DMS 273 treated with DMSO at 0.1 percent for 48 hours (cell line): ENCODE data around the gene MYO5C.
"Not testable (repeated sequence)": the region's sequence is repeated elsewhere in the genome, so short reads cannot be mapped to it uniquely, and the experiment has no call there.

Experiments
- DNase-seq: peaks from one replicate; lab custom pipeline; 2025; lab: John Stamatoyannopoulos, UW

MYO5C gene

DNA sequence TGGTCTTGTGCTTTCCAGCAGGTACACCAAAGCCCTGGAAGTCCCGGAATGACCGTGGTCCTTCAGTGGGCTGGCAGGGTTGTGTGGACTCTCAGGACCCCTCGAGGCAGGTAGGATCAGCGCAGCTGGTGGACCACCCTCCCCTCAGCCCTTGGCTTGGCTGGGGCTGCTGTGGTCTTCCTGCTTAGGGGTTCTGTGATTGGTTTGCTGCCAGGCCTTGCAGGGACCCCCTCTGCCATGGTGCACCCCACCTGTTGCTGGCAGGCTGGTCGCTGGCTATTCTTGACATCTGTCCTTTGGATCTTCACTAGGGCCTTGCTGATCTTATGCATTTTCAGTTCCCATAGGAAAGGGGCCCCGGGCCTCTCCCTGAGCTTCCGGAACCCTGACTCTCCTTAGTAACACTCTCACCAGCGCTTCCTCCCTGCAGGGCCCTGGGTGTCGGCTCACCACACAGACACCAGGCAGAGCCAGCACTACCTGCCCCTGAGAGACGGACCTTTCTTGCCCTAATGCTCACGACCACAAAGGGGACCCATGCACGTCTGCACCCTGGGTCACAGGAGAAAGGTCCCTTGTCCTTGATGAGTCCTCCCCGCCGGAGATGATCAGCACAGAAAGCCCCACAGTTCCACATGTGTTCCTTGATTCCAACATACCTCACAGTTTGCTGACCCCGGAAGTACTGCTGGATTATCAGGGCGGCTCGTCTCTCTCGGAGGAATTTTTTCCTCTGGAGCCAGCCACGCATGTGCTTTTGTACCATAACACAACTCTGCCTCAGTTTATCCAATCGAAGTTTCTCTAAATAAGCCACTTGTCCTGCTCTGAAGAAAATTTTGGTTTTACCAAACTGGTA, 51.7 kb downstream of the MYO5C start:
- DNase-seq = no peak

DNA sequence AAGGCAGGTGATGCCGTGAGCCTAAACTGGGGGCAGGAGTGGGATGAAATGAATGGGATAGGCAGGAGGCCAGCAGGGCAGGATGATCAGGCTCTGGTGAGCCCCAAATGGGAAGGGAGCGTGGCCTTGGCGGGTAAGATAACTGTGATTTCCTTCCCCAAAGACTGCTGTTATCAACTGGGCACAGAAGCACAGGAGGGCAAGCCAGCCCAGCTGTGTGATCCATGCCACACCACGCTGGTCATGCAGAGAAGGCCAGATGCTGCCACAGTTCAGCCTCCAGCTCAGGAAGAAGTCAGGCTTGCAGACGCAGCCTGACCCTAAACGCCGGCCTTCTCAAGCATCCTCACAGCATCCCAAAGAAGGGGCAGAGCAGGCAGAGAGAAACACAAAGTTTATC, 52.3 kb downstream of the MYO5C start:
- no peak for DNase-seq

DNA sequence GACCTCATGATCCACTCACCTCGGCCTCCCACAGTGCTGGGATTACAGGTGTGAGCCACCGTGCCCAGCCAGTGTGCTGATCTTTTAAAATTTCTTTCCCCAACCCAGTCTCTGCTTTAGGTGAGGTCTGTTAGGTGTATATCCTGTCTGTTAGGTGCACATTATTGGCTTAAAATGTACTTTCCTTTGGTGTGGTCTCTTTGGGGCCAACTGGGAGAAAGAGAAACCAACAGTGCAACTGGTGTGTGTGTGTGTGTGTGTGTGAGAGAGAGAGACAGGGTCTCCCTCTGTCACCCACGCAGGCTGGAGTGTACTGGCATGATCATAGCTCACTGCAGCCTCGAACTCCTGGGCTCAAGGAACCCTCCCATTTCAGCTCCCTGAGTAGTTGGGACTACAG, 54.1 kb downstream of the MYO5C start:
- no peak for DNase-seq

DNA sequence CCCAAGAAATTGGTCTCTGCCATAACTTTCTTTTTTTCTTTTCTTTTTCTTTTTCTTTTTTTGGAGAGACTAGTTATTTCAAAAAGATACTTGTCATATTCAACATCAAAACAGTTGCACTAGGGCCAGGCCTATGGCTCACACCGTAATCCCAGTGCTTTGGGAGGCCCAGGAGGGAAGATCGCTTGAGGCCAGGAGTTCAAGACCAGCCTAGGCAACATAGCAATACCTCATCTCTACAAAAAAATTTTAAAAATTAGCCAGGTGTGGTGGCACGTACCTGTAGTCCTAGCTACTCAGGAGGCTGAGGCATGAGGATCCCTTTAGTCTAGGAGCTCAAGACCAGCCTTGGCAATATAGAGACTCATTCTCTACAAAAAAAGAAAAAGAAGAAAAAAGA, 55.4 kb downstream of the MYO5C start:
- no peak for DNase-seq

DNA sequence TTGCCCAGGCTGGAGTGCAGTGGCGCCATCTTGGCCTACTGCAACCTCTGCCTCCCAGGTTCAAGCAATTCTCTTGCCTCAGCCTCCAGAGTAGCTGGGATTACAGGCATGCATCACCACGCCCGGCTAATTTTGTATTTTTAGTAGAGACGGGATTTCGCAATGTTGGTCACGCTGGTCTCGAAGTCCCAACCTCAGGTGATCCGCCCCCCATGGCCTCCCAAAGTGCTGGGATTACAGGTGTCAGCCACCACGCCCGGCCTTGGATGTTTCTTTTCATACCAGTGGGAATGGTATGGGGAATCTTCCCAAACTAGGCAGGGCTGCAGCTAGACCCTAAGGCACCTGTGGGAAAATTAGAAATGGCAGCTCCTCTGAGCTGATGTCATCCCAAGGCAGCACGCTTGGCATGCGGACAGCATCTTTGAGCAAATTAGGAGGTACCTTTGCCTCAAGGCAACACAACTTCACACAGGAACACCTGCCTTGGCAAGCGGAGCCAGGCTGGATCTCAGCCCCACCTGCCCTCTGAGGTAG, 56.5 kb downstream of the MYO5C start:
- not testable (repeated sequence) for DNase-seq

DNA sequence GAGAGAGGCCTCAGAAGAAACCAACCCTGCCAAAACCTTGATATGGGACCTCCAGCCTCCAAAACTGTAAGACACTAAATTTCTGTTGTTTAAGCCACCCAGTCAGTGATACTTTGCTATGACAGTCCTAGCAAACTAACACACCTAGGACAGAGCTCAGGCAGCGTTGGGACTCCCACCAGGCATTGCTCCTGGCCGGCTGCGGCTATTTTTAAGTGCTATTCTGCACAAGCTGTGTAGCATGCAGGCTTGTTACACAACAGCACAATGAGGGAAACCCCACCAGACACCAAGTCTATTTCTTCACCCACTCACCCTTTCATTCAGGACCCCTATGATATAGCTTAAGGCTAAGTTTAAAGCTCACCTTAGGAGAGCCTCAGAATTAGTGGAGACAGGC, 57.5 kb downstream of the MYO5C start:
- DNase-seq = no peak

DNA sequence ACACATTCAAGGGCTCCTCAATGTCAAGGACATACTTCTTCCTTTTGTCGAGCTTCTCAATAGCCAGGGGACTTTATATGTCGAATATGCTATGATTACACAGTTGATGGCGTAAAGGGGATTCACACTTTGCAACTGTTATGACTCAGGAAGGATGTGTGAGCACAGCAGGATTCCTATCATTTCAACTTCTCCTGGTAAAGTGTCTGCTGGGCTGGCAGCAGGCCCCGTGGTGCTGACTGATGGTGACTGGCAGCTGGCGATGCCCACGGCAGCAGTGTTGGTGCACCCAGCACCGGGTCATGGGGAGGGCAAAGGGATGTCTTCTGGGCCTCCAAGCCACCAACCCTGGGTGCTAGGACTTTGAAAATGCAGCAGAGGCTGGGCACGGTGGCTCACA, 59.6 kb downstream of the MYO5C start:
- DNase-seq = no peak

DNA sequence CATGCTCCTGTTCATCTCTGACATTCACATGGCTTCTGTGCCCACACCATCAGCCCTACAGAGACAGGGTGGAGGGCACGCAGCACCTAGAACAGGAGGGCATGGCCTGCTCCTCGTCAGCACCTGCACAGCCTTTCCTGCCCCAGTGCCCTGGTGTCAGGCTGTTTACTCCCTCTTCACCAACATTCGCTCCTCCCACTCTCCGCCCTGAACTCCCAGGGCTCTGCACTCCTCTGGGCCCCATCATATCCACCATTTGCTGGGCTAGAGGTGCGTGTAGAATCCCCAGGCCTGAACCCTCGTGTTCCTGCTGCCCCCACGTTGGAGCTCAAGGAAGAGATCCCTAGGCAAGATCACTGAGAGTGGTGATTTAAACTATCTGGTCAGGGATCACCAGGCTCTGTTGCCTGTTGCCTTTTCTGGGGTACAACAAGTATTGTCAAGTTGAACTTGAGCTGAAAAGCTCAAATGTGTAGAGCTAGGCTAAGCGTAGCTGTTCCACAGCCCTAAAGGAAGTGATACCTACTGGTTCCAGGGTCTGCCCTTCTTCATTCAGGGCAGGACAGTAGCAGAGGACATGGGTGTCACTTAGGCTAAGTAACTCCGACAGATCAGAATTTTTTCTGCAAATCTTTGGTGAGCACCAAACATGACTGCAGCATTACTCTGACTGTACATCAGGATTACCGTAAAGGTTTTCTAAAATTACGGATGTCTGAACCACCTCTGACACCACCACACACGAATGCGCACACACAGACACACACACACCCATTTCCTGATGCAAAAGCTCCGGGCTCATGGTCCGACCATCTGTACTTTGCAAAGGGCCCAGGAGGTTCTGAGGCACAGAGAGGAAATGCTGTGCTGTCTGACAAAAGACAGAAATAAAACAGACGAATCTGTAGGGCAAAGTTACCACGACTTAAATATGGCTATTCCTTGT, 60.7 kb downstream of the MYO5C start:
- no peak for DNase-seq

DNA sequence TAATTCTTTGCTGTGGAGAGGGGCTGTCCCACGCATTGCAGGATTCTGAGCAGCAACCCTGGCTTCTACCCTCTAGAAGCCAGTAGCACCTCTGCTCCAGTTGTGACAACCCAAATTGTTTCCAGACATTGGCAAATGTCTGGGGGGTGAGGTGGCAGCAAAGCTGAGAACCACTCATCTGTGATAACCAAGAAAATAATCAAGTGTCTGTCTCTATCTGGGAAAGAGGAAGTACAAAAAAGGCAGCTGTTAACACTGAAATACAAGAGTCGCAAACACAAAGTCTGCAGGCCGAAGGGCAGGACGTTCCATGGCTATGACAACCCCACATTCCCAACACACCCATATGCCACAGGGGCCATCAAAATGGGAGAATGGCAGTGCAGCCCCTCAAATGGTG, 62.2 kb downstream of the MYO5C start:
- no peak for DNase-seq

DNA sequence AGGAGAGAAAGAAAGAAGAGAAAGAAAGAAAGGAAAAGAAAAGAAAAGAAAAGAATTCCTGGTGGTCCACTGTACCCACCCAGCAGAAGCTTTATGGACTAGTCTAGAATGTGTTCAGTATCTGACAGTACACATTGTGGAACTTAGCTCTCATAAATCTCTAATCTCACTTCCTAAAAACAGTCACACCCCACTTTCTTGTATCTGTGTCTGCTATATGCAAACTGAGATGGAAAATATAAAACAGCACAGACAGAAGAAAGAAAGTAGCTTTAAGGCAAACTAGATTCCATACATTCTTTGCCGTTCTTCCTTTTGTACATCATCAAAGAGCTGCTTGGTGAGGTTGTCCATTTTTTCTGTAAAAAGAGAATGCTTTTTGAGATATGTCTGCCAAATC, 63.3 kb downstream of the MYO5C start:
- no peak for DNase-seq

DNA sequence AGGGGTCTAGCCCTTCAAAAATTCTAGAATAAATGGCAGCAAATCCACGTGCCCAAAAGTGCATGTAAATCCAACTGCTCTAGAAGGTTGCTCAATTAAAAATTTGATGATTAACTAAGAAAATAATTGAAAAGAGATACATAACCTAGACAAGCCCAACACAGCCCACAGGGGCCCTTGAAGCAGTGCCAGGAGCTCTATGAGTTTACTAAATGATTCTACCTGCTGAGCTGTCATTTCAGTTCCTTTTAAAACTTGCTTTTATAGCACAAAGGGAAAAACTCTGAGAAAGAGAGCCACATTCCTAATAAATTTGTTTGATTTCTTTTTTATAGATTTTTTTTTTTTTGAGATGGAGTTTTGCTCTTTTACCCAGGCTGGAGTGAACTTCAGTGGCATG, 65.5 kb downstream of the MYO5C start:
- DNase-seq = no peak

DNA sequence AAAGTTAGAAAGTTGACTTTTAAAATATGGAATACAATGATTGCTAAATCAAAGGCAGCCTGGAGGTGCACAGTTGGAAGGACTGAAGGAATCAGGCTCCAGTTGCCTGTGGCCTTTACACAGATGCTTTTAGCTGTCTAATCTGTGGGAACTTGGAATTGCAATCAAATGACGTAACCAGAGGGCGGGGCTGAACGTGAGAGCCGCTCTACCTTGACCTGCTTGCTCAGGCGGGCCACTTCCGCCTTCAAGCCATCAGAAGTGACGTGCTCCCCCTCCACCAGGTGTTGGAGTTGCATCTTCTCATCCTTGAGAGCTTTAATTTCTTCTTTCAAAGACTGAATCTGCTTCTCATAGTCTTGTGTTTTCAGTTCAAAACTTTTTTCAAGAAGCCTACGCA, 66.7 kb downstream of the MYO5C start:
- DNase-seq = no peak

DNA sequence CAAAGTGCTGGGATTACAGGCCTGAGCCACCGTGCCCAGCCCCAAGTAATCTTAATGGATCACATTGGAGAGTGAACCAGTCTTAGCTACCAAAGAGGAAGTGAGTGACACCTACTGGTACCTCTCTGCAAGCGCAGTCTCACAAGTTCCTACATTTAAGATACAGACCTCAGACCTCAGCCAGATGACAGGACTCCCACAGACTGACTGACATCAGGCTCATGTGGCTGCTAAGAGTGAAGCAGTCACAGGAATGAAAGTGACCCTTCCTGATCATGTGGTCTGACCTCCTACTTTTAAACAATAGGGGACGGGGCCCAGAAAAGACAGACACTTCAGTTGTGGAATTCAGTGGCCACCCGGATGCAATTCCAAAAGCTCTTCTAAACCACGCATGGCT, 68.1 kb downstream of the MYO5C start:
- no peak for DNase-seq

DNA sequence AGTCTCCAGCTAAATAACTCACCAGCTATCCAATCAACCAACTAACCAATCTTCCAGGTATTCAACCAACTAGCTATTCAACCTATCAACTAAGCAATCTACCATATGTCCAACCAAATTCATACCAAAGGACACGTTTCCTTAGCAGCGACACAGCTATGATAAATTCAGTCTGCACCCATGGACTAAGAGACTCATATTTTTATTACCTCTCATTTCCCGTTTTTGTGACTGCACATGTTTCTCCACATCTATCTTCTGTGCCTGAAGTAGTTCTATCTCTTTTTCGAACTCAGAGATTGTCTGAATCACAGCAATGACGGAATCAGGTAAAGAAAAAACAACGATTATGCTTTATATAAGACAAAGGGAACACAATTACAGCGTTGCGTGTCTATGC, 70.4 kb downstream of the MYO5C start:
- DNase-seq = no peak

DNA sequence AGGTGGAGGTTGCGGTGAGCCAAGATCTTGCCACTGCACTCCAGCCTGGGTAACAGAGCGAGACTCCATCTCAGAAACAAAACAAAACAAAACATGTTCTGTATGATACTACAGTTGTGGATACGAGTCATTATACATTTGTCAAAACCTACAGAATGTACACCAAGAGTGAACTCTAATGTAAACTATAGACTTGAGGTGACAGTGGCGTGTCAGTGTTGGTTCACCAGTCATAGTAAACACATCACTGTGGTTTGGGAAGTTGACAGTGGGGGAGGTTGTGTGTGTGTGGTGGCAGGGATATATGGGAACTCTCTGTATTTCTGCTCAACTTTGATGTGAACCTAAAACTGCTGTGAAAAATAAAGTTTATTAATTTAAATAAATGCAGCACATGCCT, 71.4 kb downstream of the MYO5C start:
- DNase-seq = no peak

DNA sequence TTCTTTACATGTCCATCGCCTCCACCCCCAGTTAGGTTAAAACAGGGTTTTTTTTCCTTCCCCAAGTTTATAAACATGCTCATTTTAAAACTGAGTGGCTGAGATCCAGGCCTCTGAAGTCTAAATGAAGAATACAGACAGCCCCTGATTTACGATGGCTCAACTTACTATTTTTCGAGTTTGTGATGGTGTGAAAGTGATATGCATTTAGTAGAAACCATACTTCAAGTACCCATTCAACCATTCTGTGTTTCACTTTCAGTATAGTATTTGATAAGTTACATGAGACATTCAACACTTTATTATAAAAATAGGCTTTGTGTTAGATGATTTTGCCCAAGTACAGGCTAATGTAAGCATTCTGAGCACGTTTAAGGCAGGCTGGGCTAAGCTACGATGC, 73.9 kb downstream of the MYO5C start:
- DNase-seq = no peak

DNA sequence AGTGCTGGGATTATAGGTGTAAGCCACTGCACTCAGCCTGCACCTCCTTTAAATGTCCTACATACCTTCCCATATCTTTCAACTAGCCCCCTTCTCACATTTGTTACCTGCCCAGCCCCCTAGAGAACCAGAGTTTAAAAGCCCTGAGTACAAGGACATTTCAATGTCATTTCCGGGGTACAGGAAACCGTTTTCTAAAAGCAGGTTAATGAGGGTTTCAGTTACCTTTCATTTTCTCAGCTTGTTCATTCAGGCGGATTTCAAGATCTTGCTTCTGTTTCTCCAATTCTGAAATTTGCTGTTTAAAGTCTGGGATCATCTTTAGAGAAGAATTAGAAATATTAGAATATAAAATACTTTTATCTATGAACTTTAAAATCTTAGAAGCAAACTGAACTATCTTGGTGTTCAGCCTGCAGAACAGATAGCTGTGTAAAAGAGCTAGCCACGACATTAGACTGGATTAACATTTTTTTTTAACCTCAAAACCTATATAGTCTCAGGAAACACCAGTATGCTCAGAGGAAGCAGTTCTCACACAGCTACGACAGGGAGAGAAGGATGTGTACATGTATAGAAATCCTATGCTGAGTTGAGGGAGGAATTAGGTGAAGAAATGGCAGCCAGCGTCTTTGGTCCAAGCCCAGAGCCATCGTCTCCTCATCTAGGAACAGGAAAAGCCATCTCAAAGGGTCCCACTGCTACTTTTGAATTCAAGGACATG, 74.5 kb downstream of the MYO5C start:
- DNase-seq = no peak

DNA sequence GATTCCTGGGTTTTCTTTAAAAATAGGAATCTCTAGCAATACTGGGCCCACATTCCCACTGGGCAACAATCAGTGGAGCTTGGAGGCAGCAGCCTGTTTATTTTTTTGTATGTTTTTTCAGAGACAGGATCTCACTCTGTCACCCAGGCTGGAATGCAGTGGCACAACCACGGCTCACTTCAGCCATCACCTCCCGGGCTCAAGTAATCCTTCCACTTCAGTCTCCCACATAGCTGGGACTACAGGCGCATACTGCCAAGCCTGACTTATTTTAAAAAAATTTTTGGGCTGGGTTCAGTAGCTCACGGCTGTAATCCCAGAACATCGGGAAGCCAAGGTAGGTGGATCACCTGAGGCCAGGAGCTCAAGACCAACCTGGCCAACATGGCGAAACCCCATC, 75.4 kb downstream of the MYO5C start:
- DNase-seq = no peak

DNA sequence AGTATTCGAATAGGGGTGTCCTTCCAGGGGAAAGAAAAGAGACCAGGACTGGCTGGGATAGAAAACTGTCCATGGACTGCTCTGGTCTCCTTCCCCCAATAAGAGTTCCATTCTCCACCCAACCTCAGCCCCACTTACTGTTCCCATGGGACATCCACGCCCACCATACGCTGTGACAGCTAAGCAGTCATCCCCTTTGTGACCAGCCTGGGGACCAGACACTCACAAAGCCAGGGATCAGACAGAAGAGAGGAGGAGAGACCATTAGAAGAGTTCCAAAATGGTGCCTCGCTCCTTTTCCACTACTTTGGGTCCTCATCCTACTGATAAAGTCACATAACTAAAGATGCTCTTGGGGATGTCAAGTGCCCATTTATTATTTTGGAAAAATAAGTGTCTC, 76.8 kb downstream of the MYO5C start:
- no peak for DNase-seq

DNA sequence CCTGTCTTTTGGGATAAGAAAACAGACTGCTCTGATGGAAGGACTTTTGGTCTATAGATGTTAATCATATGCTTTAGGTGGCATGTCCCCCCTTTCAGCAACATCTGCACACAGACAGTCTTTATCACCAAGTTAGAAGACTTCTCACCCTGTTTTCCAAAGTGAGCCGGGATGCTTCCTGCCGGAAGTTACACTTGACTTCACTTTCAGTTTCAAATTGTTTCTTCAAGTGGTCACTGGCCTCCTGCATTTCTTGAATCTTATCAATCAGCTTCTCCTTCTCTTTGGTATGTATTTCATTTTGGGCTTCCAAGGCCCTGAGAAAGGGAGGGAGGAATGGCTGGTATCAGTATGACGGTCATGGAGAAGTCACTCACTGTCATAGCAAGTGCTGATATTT, 77.2 kb downstream of the MYO5C start:
- no peak for DNase-seq

DNA sequence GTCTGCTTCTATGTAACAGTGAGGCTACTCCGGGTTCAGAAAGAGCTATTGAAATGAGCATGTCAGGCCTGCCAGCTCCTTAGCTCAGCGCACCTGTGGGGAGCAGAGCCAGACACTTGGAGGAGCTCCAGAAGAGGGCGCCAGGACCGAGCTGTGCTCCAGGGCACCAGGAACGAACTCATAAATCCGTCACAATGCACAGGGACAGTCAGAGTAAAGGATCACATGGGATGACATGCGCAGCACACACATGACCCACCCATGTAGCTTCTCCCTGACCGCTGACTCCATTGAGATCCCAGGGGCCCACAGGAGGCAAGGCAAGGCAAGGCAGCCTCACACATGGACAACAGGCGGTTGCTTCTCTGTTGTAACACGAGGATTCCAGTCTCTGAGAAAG, 78.4 kb downstream of the MYO5C start:
- DNase-seq = no peak

DNA sequence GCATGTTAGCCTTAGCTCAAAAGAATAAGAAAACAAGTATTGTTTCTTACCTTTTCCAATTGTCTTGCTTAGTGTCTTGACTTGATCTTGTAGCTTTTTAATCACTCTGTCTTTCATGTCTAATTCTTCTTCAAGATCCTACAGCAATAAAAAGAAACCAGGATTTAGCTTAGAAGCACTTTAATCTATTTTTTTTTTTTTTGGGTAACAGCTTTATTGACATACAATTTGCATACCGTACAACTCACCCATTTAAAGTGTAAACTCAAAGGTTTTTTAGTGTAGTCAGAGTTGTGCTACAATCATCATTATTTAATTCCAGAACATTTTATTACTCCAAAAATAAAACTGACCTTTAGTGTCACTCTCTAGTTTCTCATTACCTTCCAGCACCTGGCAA, 81.1 kb downstream of the MYO5C start:
- no peak for DNase-seq
